ENCODE measurements around the gene SERPINB13.

The SERPINB13 gene

DNA sequence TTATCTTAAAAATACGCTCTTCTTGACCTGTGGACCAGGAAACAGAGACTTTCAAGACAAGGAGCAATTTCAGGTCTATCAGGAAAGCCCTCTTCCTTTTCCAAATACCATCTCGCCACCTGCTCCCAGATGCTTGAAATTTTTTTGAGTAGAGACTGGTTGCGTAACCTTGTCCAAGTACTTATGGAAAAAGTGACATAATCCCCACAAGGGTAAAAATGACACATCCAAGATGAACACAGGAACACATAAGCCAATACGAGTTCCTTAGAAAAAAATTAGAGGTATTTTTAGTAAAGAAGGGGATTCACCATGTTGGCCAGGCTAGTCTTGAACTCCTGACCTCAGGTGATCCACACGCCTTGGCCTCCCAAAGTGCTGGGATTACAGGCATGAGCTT is 1.8 kb downstream of the SERPINB13 start:
- no peak for DNase-seq (ENCODE audit: low read depth)
- TF ChIP-seq, protein P1, sequence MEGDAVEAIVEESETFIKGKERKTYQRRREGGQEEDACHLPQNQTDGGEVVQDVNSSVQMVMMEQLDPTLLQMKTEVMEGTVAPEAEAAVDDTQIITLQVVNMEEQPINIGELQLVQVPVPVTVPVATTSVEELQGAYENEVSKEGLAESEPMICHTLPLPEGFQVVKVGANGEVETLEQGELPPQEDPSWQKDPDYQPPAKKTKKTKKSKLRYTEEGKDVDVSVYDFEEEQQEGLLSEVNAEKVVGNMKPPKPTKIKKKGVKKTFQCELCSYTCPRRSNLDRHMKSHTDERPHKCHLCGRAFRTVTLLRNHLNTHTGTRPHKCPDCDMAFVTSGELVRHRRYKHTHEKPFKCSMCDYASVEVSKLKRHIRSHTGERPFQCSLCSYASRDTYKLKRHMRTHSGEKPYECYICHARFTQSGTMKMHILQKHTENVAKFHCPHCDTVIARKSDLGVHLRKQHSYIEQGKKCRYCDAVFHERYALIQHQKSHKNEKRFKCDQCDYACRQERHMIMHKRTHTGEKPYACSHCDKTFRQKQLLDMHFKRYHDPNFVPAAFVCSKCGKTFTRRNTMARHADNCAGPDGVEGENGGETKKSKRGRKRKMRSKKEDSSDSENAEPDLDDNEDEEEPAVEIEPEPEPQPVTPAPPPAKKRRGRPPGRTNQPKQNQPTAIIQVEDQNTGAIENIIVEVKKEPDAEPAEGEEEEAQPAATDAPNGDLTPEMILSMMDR (IDR thresholded peaks at IDR 0.05; ENCODE audit: low read depth, low read length, missing control alignments) = no peak
- H3K4me3 ChIP-seq (ENCODE audit: low read depth, low read length) = no peak overlapping the region

DNA sequence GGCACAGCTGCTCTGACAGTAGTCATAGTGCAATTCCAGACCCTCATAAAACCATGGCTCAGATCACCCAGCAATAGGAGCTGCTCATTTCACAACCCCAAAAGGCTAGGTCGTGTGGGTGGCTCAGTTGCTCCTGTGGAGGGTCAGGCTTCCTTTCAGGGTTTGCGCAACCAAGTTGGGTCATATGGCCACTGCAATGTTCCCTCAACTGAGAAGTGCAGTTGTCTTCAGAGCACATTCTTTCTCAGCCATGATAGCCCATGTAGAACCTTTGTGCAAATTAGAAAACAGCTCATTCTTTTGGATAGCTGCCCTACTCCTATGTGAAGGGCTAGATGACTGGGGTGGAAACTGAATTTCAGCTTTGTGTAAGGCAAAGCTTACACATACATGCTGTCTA is 3.2 kb downstream of the SERPINB13 start:
- no peak for DNase-seq (ENCODE audit: low read depth)
- TF ChIP-seq, protein P1 (IDR thresholded peaks at IDR 0.05; ENCODE audit: low read depth, low read length, missing control alignments) = no peak
- H3K4me3 ChIP-seq (ENCODE audit: low read depth, low read length) = no peak overlapping the region

DNA sequence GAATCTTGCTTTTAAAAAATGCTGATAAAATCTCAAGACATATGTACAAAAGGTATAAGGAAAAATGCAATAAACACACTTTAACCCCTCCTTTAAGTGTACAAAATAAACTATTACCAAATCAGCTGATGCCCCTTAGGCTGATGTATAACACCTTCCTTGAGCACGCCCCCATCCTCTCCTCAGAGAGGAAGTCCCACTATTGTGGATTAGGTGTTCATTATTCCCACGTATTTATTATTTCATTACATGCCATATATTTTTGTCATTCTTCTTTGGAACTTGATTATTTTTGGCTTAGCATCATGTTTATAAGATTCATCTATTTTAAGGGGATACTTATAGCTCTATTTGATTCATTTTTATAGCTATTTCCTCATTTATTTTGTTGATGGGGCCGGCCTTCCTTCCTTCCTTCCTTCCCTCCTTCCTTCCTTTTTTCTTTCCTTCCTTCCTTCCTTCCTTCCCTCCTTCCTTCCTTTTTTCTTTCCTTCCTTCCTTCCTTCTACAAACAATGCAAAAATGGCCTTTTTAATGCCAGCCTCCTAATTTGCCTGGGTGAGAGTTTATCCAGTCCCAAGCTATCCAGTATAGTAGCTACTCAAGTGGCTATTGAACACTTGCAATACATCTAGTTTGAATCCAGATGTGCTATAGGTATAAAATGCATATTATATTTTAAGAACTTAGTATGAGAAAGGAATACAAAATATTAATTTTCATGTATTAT is 4.0 kb downstream of the SERPINB13 start:
- TF ChIP-seq, protein P1 (IDR thresholded peaks at IDR 0.05; ENCODE audit: low read depth, low read length, missing control alignments) = no peak
- no peak overlapping the region for H3K4me3 ChIP-seq (ENCODE audit: low read depth, low read length)
- DNase-seq (ENCODE audit: low read depth) = no peak

DNA sequence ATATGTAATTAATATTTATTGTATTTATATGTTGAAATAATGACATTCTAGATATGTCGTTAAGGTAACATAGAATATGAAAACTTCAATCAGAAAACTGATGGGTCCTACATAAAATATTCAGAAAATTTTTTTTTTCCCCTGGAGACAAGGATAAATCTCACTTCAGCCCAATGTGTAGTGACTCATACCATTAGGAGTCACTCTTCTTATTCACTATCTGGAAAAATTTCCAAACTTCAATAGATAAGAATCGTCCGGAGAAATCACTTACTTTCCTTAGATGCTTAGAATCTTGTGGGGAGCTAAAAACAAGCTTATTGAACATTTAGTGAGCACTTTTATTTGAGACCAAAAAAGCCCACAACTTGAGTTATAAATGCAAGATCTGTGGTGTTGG is 4.6 kb downstream of the SERPINB13 start:
- no peak overlapping the region for H3K4me3 ChIP-seq (ENCODE audit: low read depth, low read length)
- no peak for DNase-seq (ENCODE audit: low read depth)
- TF ChIP-seq, protein P1 (IDR thresholded peaks at IDR 0.05; ENCODE audit: low read depth, low read length, missing control alignments) = no peak

DNA sequence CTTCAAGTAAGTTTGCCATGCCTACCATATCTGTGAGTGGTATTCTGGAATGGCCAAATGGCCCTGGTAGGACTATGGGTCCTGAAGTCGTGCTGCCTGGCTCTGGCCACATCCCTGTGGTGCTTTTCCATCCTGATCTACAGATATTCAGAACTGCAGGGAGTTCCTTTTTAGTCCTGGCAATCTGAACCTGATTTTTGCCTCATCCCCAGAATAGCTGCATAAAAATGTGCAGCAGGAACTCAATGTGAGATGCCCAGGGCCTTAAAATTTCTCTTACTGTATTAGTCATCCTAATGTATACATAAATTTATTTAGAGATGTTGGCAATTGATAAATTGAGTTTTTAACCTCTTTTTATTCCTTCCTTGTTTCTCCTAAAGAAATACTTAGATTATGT is 5.3 kb downstream of the SERPINB13 start:
- H3K4me3 ChIP-seq (ENCODE audit: low read depth, low read length) = no peak overlapping the region
- TF ChIP-seq, protein P1 (IDR thresholded peaks at IDR 0.05; ENCODE audit: low read depth, low read length, missing control alignments) = no peak
- DNase-seq (ENCODE audit: low read depth) = no peak

DNA sequence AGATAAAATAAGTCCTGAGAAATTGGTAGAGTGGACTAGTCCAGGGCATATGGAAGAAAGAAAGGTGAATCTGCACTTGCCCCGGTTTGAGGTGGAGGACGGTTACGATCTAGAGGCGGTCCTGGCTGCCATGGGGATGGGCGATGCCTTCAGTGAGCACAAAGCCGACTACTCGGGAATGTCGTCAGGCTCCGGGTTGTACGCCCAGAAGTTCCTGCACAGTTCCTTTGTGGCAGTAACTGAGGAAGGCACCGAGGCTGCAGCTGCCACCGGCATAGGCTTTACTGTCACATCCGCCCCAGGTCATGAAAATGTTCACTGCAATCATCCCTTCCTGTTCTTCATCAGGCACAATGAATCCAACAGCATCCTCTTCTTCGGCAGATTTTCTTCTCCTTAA is 9.8 kb downstream of the SERPINB13 start:
- TF ChIP-seq, protein P1 (IDR thresholded peaks at IDR 0.05; ENCODE audit: low read depth, low read length, missing control alignments) = no peak
- DNase-seq (ENCODE audit: low read depth) = no peak
- H3K4me3 ChIP-seq (ENCODE audit: low read depth, low read length) = no peak overlapping the region

DNA sequence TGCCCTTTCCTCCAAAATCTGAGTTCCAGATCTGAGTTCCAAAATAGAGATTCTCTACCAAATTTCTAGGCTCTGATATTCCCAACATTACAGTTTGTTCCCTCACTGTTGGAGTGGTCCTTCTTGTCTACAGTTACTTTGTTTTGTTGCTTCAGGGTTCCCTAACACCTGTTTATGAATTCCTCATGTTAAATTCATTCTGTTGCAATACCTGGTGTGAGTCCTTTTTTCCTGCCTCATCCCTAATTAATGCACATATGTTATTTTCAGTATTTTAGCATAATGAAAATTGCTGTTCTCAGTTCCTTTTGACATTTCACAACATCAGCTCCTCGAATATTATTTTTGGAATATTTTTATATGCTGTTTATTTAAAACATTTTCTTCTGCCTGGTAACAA is 16.2 kb downstream of the SERPINB13 start:
- H3K4me3 ChIP-seq (ENCODE audit: low read depth, low read length) = no peak overlapping the region
- TF ChIP-seq, protein P1 (IDR thresholded peaks at IDR 0.05; ENCODE audit: low read depth, low read length, missing control alignments) = no peak
- no peak for DNase-seq (ENCODE audit: low read depth)

Data from GM12864 (cell line).